WTC11 (cell line): ENCODE data around the gene HLA-C. TPM values are rescaled to one million over a fixed set of nuclear protein-coding genes. Genes with fewer than 3 reads are reported as not detected.

Source experiments
- ATAC-seq: fragments of 200-7000 bp; cut with Tn5 transposase; 2 replicates; pipeline ENCODE4 v1.10.0; 2021; ENCODE audit warnings: mild to moderate bottlenecking, moderate library complexity
- CTCF ChIA-PET: fragments of 300-600 bp; sonication (Branson Sonifier 250); formaldehyde crosslinking; loops from one replicate; lab custom pipeline; 2021; ENCODE audit warnings: antibody characterized with exemption; lab: Charles Lee
- POLR2A ChIA-PET: fragments of 350-600 bp; sonication (Branson Sonifier 250); formaldehyde crosslinking; loops from one replicate; lab custom pipeline; 2021; ENCODE audit warnings: antibody characterized with exemption; lab: Charles Lee
- DNase-seq: peaks from one replicate; pipeline ENCODE4 v3.0.0; 2021; ENCODE audit warnings: low spot score
- H3K27ac Mint-ChIP-seq: 2 replicates; pipeline ENCODE4 v1.8.0; 2021; ENCODE audit warnings: mixed read lengths
- H3K27me3 Mint-ChIP-seq: 2 replicates; pipeline ENCODE4 v1.8.0; 2021; ENCODE audit warnings: low read depth, mild to moderate bottlenecking, moderate library complexity, mixed read lengths
- H3K36me3 Mint-ChIP-seq: 2 replicates; pipeline ENCODE4 v1.8.0; 2021; ENCODE audit warnings: mixed read lengths
- H3K4me1 Mint-ChIP-seq: 2 replicates; pipeline ENCODE4 v1.8.0; 2022; ENCODE audit warnings: mixed read lengths
- H3K4me3 Mint-ChIP-seq: 2 replicates; pipeline ENCODE4 v1.8.0; 2021; ENCODE audit warnings: mild to moderate bottlenecking, moderate library complexity, mixed read lengths
- H3K9me3 Mint-ChIP-seq: 2 replicates; pipeline ENCODE4 v1.8.0; 2021; ENCODE audit warnings: mixed read lengths
- CBFB ChIP-seq: sonication (generic); formaldehyde crosslinking; IDR thresholded peaks from 2 replicates; pipeline ENCODE4 v1.8.1; 2022; ENCODE audit warnings: mild to moderate bottlenecking, low read depth, missing genetic modification reagents
- CDX4 ChIP-seq: fragments of 250-450 bp; sonication (Bioruptor Pico); IDR thresholded peaks from 2 replicates; pipeline ENCODE4 v1.9.0; 2021; ENCODE audit warnings: moderate library complexity, mild to moderate bottlenecking, inconsistent platforms, borderline replicate concordance
- CREM ChIP-seq: sonication (generic); formaldehyde crosslinking; IDR thresholded peaks from 2 replicates; pipeline ENCODE4 v1.8.1; 2022; ENCODE audit warnings: mild to moderate bottlenecking, missing genetic modification reagents, moderate library complexity
- CTCF ChIP-seq: fragments of 200-600 bp; IDR thresholded peaks from 2 replicates; pipeline ENCODE4 v1.8.0; 2022; ENCODE audit warnings: antibody characterized with exemption
- E2F5 ChIP-seq: sonication (generic); formaldehyde crosslinking; IDR thresholded peaks from 2 replicates; pipeline ENCODE4 v1.8.1; 2022; ENCODE audit warnings: mild to moderate bottlenecking, moderate library complexity, missing genetic modification reagents
- FOXJ3 ChIP-seq: sonication (generic); formaldehyde crosslinking; IDR thresholded peaks from 2 replicates; pipeline ENCODE4 v1.9.0; 2021; ENCODE audit warnings: missing genetic modification reagents, mild to moderate bottlenecking, borderline replicate concordance
- FOXK1 ChIP-seq: sonication (generic); formaldehyde crosslinking; IDR thresholded peaks from 2 replicates; pipeline ENCODE4 v1.8.0; 2022; ENCODE audit warnings: mild to moderate bottlenecking, moderate library complexity, missing genetic modification reagents
- FOXP1 ChIP-seq: sonication (generic); formaldehyde crosslinking; IDR thresholded peaks from 2 replicates; pipeline ENCODE4 v1.8.0; 2022; ENCODE audit warnings: missing genetic modification reagents, mild to moderate bottlenecking, moderate library complexity, borderline replicate concordance
- JAZF1 ChIP-seq: fragments of 250-450 bp; sonication (Bioruptor Pico); IDR thresholded peaks from 2 replicates; pipeline ENCODE4 v1.9.0; 2021; ENCODE audit warnings: moderate library complexity, mild to moderate bottlenecking, inconsistent platforms
- MXD4 ChIP-seq: fragments of 250-450 bp; sonication (Bioruptor Pico); IDR thresholded peaks from 2 replicates; pipeline ENCODE4 v1.8.0; 2021; ENCODE audit warnings: mild to moderate bottlenecking, moderate library complexity, borderline replicate concordance
- MYBL2 ChIP-seq: sonication (generic); formaldehyde crosslinking; IDR thresholded peaks from 2 replicates; pipeline ENCODE4 v1.8.1; 2023; ENCODE audit warnings: mild to moderate bottlenecking, moderate library complexity, missing genetic modification reagents
- TP53 ChIP-seq: sonication (generic); formaldehyde crosslinking; IDR thresholded peaks from 2 replicates; pipeline ENCODE4 v1.8.1; 2023; ENCODE audit warnings: mild to moderate bottlenecking, missing genetic modification reagents
- ZBTB21 ChIP-seq: sonication (generic); formaldehyde crosslinking; IDR thresholded peaks from 2 replicates; pipeline ENCODE4 v1.8.1; 2023; ENCODE audit warnings: mild to moderate bottlenecking, missing genetic modification reagents, borderline replicate concordance
- ZNF281 ChIP-seq: sonication (generic); formaldehyde crosslinking; IDR thresholded peaks from 2 replicates; pipeline ENCODE4 v1.8.0; 2023; ENCODE audit warnings: mild to moderate bottlenecking, missing genetic modification reagents
- ZNF396 ChIP-seq: fragments of 250-450 bp; sonication (Bioruptor Pico); IDR thresholded peaks from 2 replicates; pipeline ENCODE4 v1.8.0; 2021; ENCODE audit warnings: mild to moderate bottlenecking, moderate library complexity, borderline replicate concordance
- ZNF512 ChIP-seq: sonication (generic); formaldehyde crosslinking; IDR thresholded peaks from 2 replicates; pipeline ENCODE4 v1.8.1; 2022; ENCODE audit warnings: missing genetic modification reagents, borderline replicate concordance
- total RNA-seq: library from RNA; stranded (reverse); gene quantifications from 3 replicates; pipeline ENCODE4 v1.2.3, GENCODE V29; 2021
- TF ChIP-seq, protein P1 (sequence below): sonication (generic); formaldehyde crosslinking; IDR thresholded peaks from 2 replicates; pipeline ENCODE4 v1.8.1; 2023; ENCODE audit warnings: mild to moderate bottlenecking, moderate library complexity, missing genetic modification reagents
- TF ChIP-seq, protein P2 (sequence below): sonication (generic); formaldehyde crosslinking; IDR thresholded peaks from 2 replicates; pipeline ENCODE4 v1.8.0; 2023; ENCODE audit warnings: missing genetic modification reagents
- TF ChIP-seq, protein P3 (sequence below): sonication (generic); formaldehyde crosslinking; IDR thresholded peaks from 2 replicates; pipeline ENCODE4 v1.8.1; 2022; ENCODE audit warnings: low read depth, missing genetic modification reagents, borderline replicate concordance

Gene HLA-C
- total RNA-seq, 1 experiment from 2014 or later: 82.9 TPM

- TF ChIP-seq E2F5 (CRISPR knock-in tag) (no peak), CDX4 (no peak), CBFB (CRISPR knock-in tag) (no peak), MYBL2 (no peak), FOXP1 (no peak), MXD4 (CRISPR knock-in tag) (no peak), ZBTB21 (CRISPR knock-in tag) (no peak), FOXK1 (CRISPR knock-in tag) (no peak), JAZF1 (no peak), CREM (no peak)
- TF ChIP-seq, protein P1, sequence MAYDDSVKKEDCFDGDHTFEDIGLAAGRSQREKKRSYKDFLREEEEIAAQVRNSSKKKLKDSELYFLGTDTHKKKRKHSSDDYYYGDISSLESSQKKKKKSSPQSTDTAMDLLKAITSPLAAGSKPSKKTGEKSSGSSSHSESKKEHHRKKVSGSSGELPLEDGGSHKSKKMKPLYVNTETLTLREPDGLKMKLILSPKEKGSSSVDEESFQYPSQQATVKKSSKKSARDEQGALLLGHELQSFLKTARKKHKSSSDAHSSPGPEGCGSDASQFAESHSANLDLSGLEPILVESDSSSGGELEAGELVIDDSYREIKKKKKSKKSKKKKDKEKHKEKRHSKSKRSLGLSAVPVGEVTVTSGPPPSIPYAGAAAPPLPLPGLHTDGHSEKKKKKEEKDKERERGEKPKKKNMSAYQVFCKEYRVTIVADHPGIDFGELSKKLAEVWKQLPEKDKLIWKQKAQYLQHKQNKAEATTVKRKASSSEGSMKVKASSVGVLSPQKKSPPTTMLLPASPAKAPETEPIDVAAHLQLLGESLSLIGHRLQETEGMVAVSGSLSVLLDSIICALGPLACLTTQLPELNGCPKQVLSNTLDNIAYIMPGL (CRISPR knock-in tag): no peak
These were observed 44.7 kb downstream of the HLA-C start (continued) for GRCh38 chr6:31227143-31227542.

- H3K27me3 Mint-ChIP-seq: peaks cover 9% of the 10 kb centered on the region; the same call in 1 of the 2 replicates
- no peaks in the 10 kb centered on the region for H3K4me1 Mint-ChIP-seq
- TF ChIP-seq, protein P2, sequence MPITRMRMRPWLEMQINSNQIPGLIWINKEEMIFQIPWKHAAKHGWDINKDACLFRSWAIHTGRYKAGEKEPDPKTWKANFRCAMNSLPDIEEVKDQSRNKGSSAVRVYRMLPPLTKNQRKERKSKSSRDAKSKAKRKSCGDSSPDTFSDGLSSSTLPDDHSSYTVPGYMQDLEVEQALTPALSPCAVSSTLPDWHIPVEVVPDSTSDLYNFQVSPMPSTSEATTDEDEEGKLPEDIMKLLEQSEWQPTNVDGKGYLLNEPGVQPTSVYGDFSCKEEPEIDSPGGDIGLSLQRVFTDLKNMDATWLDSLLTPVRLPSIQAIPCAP (CRISPR knock-in tag): no peak
- TF ChIP-seq CTCF (no peak), ZNF281 (CRISPR knock-in tag) (no peak), FOXJ3 (CRISPR knock-in tag) (no peak)
- no peaks in the 10 kb centered on the region for H3K9me3 Mint-ChIP-seq
- no peak for DNase-seq
- H3K36me3 Mint-ChIP-seq: no peaks in the 10 kb centered on the region
- ATAC-seq: no peak
- no peak overlapping the region for H3K27ac Mint-ChIP-seq
- H3K4me3 Mint-ChIP-seq: no peak overlapping the region
- ChIA-PET POLR2A (no interaction called here), CTCF (no interaction called here)
These were observed 46.2 kb downstream of the HLA-C start for GRCh38 chr6:31225735-31226134.

GRCh38 chr6:31222496-31222895 is 49.4 kb downstream of the HLA-C start:
- H3K9me3 Mint-ChIP-seq: peaks cover 1% of the 10 kb centered on the region
- ChIA-PET POLR2A (no interaction called here), CTCF (interaction anchor here (1.9 kb wide), 1 partner anchor 144 kb away, joined by 8 read pairs; no protein-coding TSS in a partner anchor)
- no peak overlapping the region for H3K27ac Mint-ChIP-seq
- DNase-seq: no peak
- H3K36me3 Mint-ChIP-seq: no peaks in the 10 kb centered on the region
- peaks cover 4% of the 10 kb centered on the region for H3K4me1 Mint-ChIP-seq
- no peak for ATAC-seq
- no peak overlapping the region for H3K4me3 Mint-ChIP-seq
- peaks cover 9% of the 10 kb centered on the region; the same call in 1 of the 2 replicates for H3K27me3 Mint-ChIP-seq
- TF ChIP-seq, protein P3, sequence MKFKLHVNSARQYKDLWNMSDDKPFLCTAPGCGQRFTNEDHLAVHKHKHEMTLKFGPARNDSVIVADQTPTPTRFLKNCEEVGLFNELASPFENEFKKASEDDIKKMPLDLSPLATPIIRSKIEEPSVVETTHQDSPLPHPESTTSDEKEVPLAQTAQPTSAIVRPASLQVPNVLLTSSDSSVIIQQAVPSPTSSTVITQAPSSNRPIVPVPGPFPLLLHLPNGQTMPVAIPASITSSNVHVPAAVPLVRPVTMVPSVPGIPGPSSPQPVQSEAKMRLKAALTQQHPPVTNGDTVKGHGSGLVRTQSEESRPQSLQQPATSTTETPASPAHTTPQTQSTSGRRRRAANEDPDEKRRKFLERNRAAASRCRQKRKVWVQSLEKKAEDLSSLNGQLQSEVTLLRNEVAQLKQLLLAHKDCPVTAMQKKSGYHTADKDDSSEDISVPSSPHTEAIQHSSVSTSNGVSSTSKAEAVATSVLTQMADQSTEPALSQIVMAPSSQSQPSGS: no peak
- no peak for TF ChIP-seq TP53
- no peak for TF ChIP-seq CTCF
- no peak for TF ChIP-seq ZNF396 (CRISPR knock-in tag)
- no peak for TF ChIP-seq ZNF512 (CRISPR knock-in tag)
